ENCODE results near the gene TSEN34.
A peak's percentile ranks its signal among the peaks of the same experiment; 100 is the strongest.
"Not testable (repeated sequence)": the region's sequence is repeated elsewhere in the genome, so short reads cannot be mapped to it uniquely, and the experiment has no call there.

Gene TSEN34

DNA sequence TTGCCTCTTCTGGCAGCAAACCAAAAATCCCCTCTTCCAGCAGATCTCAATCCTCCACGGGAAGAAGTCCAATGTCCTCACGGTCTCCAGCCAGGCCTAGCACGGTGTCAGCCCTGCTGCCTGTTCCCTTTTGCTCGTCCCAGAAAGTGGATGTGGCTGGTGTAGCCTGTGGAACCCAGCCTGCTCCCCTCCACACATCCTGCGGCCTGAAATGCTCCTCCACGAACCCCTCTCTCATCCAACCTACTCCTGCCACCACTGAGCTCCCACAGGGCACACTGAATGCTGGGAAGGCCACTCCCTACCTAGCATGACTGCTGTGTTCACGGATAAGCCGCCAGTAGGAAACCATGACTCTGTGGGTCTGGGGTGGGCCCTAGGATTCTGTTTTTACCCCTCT, 4.8 kb upstream of the TSEN34 start:
- no peak for DNase-seq (ENCODE audit: low read depth in 4 of 4, low spot score in 1 of 4)

DNA sequence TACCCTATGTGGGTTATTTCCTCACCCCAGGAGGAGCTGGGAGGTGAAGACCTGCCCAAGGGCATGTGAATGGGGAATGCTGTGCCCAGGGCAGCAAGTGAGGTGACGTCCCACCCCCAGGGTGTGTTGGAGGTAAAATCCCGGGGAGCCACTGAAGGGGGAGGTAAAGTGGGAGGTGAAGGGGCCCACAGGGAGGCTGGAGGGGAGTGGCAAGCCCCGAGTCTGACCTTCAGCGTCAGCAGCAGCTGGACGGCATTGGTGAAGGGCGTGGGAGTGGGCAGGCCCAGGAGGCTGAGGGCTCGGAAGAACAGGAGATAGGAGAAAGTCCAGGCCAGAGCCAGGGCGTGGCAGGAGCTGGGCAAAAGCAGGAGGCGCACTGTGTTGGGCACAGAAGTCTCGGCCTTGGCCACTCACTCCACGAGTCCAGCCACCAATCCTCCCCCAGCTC, 4.2 kb upstream of the TSEN34 start:
- DNase-seq (ENCODE audit: low read depth in 4 of 4, low spot score in 1 of 4) = no peak

DNA sequence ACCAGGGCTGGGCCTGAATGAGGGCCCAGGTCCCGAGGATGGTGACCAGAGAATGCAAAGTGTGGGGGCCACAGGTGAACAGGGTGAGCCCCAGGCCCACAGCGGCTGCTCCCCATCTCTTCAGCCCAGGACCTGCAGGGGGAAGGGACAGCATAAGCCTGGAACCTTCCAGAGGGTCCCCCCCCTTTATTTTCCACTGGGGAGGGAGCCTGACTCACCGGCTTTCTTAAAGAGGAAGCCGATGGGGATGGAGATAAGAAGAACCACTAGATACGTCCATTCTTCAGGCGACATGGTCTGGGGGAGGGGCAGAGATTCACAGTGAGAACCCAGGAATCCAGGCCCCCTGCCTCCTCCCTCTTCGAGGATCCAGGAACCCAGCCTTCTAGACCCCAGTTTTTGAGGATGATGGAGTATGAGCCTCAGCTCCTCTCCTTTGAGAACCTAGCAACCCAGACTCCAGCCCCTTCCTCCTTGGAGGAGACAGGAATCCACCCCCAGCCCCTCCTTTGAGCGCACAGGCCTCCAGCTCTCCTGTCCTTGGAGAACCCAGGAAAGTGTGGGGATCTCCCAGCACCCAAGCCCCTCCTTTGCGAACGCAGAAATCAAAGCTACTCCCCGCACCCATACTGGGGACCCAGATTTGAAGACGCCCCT, 2.8 kb upstream of the TSEN34 start:
- DNase-seq (ENCODE audit: low read depth in 4 of 4, low spot score in 1 of 4) = peak in 1 of 4 experiments; percentile 47

DNA sequence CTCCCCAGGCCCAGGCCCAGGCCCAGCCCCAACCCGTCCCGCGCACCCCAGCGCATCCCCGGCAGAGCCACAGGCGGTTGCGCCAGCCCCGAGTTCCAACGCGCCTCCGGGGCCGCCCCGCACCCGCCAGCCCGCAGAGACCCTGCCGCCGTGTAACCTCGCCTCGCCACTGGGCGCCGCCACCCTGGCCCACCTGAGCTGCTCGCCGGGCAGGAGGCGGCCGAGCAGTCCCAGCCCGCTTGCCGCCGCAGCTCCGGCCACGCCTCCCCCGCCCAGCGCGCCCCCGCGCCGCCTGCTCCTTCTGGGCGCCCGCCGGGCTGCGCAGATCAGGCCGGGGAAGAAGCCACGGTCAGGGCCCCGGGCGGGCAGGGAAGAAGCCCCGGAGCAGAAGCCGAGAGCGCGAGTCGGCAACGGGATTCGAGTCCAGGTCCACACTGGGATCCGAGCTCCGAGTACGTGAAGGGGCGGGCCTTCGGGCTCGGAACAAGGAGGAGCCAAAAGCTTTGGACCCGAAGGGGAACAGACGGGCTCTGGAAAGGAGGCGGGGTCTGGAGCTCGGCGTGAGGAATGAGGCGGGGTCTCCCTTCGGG, 1.9 kb upstream of the TSEN34 start, which contains the start of gene MBOAT7:
MBOAT7 (minus strand) TSS at position 436 of the 590 bp plus-strand sequence. CDS start 1,072 bp downstream, outside the sequence.
- no peak for DNase-seq (ENCODE audit: low read depth in 4 of 4, low spot score in 1 of 4)

DNA sequence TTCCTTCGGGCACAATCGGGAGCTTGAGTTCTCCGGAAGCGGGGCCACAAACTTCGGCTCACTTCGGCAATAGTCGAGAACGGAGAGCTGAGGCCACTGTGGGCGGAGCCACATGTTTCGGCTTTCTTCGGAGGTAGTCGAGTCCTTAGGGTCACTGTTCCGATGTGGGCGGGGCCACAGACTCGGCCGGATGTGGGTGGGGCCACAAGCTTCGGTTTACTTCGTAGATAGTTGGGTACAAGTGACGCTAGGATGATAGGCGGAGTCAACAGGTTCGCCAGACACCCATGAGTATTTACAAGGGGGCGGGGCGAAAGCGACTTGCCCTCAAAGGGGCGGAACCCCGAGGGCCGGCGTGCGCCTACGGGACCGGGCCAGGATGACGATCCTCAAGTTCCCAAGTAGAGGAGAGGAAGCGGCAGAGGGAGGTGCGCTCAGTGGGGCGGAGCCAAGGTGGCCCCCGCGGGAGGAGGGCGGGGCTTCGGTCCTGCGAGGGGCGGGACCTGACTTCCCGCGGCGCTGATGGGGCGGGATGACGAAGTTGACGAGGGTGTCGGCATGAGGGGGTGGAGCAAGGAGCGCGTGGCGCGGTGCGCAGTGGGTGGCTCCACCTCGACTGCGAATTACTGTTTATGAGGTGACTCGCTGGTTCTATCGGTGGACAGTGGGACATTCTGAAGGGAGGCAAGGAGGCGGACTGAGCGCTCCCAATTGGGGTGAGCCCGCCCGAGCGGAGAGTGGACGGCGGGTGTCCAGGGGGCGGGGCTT, 1.2 kb upstream of the TSEN34 start:
- DNase-seq (ENCODE audit: low read depth in 4 of 4, low spot score in 1 of 4) = peak; percentile 99 to 100 (median 100)

DNA sequence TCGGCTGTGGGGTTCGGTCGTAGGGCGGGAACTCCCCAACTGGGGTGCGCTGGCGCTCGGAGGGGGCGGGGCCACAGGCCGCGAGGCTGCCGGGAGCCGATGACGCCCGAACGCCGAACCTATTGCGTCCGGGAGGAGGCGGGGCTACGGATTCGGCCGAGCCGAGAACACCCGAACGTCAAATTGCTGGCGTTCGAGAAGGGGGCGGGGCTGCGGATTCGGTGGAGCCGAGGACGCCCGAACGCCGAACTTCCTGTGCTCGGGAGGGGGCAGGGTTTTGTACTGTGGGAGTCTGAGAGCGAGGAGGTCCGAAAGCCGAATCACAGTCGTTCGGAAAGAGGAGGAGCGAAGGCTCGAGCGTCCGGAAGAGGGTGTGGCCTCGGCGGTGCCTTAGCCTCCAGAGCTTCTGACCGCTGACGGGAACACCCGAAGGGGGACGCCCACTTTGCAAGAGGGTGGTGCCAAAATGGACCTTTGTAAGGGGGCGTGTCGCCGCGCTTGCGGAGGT, 551 bp upstream of the TSEN34 start:
- peak; percentile 99 to 100 (median 100) for DNase-seq (ENCODE audit: low read depth in 4 of 4, low spot score in 1 of 4)

DNA sequence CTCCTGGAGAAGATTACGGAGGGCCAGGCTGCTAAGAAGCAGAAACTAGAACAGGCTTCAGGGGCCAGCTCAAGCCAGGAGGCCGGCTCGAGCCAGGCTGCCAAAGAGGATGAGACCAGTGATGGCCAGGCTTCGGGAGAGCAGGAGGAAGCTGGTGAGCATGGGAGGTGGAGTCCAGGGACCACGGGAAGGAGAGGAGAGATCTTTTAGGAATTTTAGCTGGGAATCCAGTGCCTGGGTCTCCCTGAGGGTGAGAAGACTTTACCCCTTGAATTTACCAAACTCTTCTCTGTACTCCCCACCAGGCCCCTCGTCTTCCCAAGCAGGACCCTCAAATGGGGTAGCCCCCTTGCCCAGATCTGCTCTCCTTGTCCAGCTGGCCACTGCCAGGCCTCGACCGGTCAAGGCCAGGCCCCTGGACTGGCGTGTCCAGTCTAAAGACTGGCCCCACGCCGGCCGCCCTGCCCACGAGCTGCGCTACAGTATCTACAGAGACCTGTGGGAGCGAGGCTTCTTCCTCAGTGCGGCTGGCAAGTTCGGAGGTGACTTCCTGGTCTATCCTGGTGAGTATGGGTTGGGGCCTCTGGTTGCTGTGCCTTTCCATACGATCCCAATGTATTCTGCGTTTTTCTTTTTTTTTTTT, 824 bp downstream of the TSEN34 start:
- no peak for DNase-seq (ENCODE audit: low read depth in 4 of 4, low spot score in 1 of 4)

DNA sequence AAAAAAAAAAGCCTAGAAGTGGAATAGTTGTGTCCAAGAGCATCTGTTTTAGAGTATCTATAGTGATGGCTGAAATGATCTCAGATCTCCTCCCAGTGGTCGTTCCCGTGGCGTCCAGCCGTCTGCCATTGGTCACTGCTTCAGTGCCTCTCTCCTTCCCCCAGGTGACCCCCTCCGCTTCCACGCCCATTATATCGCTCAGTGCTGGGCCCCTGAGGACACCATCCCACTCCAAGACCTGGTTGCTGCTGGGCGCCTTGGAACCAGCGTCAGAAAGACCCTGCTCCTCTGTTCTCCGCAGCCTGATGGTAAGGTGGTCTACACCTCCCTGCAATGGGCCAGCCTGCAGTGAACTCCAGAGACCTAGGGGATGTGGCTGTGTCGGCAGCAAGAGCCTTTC, 1.9 kb downstream of the TSEN34 start:
- no peak for DNase-seq (ENCODE audit: low read depth in 4 of 4, low spot score in 1 of 4)

DNA sequence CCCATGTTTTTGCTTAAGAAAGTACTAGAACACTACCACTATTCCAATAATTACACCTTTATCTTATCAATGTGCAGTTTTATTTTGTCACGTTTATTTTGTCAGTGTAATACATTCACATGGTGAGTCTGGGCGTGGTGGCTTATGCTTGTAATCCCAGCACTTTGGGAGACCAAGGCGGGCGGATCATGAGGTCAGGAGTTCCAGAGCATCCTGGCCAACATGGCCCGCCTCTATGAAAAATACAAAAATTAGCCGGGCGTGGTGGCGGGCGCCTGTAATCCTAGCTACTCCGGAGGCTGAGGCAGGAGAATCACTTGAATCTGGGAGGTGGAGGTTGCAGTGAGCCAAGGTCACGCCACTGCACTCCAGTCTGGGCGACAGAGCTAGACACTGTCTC, 3.4 kb downstream of the TSEN34 start:
- not testable (repeated sequence) for DNase-seq (ENCODE audit: low read depth in 4 of 4, low spot score in 1 of 4)

DNA sequence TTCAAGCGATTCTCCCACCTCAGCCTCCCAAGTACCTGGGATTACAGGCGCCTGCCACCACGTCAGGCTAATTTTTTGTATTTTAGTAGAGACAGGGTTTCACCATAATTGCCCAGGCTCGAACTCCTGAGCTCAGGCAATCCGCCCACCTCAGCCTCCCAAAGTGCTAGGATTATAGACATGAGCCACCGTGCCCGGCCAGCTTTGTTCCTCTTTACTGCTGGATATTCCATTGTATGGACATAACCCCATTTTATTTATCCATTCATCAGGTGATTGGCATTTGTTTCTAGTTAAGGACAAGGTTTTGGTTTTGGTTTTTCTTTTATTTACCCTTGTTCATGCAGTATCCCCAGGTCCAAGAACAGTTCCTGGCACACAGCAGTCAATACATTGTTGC, 5.4 kb downstream of the TSEN34 start:
- DNase-seq (ENCODE audit: low read depth in 4 of 4, low spot score in 1 of 4) = no peak

DNA sequence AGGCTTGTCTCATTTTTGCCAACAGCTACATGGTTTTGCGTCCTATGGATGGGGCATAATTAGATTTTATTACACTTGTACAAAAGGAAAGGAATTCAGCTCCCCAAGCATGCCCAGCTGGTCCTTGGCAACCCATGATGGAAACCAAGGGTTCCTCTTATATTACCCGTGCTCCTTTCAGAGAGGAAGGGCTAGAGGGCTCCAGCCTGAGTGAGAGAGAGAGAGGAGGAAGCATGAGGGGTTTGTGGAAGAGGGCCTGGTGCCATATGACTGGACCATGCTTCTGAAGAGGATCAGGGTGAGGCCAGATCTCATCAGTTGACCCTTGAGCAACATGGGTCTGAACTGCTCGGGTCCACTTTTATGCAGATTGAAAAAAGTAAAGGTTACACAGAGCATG, 6.0 kb downstream of the TSEN34 start:
- no peak for DNase-seq (ENCODE audit: low read depth in 4 of 4, low spot score in 1 of 4)

DNA sequence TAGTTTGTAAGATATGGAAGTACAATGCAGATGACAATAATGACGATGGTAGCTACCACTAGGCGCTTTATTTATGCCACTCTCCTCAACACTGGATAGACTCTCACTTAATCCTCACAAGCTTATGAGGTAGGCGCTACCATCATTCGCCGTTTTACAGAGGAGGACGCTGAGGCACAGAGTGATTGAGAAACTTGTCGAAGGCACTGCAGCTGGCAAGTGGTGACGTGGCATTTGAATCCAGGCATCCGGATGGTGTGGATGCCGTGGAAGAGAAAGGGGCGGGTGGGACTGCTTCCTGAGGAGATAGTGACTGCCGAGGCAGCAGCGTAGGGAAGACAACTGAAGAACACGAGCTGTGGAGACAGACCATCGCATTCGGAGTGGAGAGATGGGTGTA, 8.3 kb downstream of the TSEN34 start:
- no peak for DNase-seq (ENCODE audit: low read depth in 4 of 4, low spot score in 1 of 4)

DNA sequence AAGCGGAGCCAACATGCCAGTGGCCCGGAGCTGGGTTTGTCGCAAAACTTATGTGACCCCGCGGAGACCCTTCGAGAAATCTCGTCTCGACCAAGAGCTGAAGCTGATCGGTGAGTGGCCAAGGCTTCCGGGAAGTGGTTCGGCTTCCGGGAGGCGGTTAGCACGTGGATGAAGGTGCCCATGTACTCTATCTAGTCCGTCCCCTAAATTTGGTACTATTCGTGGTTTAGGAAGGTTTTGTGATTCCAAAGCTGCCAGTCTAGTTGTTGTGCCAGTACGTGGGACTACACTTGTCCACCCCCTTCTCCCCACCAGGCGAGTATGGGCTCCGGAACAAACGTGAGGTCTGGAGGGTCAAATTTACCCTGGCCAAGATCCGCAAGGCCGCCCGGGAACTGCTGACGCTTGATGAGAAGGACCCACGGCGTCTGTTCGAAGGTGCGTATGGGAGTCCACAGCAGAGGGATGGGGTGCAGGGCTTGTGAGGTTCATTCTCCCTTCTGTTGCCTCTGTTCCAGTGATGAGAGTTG, 10.1 kb downstream of the TSEN34 start:
- DNase-seq (ENCODE audit: low read depth in 4 of 4, low spot score in 1 of 4) = no peak

DNA sequence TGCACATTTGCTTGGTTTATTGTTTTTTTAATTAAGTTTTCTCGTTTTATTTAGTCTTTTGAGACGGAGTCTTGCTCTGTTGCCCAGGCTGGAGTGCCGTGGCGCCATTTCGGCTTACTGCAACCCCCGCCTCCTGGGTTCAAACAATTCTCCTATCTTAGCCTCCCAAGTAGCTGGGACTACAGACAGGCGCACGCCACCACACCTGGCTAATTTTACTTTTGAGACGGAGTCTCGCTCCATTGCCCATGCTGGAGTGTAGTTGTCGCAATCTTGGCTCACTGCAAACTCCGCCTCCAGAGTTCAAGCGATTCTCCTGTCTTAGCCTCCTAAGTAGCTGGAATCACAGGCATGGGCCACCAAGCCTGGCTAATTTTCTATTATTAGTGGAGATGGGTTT, 10.9 kb downstream of the TSEN34 start:
- DNase-seq (ENCODE audit: low read depth in 4 of 4, low spot score in 1 of 4) = no peak

DNA sequence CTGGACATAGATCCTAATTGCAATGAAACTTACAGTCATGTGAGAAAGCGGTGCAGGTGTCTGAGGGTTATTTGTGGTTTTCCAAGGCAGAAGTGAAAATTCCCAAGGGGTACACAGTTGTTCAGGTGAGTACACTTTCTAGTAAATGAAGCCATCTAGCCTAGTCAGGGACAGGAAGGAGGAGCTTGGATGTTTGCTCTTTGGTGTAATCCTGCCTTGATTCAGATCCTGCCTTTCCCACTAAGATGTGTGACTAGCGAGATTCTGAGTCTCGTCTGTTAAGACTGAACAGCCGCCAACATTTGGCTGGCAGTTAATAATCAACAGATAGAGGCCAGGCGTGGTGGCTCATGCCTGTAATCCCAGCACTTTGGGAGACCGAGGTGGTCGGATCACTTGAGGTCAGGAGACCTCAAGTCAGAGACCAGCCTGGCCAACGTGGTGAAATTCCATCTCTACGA, 12.1 kb downstream of the TSEN34 start:
- DNase-seq (ENCODE audit: low read depth in 4 of 4, low spot score in 1 of 4) = no peak

DNA sequence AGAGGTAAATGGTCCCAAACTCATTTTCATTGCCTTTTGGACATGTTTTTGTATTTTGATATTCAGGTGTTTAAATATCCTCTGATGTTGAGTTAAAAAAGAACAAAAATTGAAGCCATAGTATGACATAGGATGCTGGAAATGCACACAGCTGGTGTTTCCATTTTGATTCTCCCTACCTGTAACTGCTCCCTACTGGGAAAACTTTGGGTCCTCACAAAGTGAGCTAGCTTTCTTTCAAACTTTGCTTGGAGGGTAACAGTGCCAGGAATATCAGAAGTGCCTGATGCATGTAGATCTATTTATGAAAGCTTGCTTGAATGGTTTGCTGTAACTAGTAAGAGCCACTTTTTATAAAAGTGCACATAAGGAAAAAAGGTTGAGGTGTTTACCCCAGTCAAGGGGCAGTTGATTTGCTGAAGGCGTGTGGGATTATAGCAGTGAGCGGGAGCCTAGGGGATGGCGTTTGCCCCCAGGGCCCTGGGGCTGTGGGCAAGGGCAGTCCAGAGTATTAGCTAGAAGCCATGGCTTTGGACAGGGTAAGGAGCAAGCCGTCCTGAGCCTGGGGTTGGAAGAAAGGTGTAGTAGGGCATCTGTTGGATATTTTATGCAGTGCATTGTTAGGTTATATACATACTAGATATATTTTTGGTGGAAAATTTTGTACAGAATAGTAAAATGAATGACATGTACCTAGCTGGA, 13.8 kb downstream of the TSEN34 start:
- DNase-seq (ENCODE audit: low read depth in 4 of 4, low spot score in 1 of 4) = no peak

DNA sequence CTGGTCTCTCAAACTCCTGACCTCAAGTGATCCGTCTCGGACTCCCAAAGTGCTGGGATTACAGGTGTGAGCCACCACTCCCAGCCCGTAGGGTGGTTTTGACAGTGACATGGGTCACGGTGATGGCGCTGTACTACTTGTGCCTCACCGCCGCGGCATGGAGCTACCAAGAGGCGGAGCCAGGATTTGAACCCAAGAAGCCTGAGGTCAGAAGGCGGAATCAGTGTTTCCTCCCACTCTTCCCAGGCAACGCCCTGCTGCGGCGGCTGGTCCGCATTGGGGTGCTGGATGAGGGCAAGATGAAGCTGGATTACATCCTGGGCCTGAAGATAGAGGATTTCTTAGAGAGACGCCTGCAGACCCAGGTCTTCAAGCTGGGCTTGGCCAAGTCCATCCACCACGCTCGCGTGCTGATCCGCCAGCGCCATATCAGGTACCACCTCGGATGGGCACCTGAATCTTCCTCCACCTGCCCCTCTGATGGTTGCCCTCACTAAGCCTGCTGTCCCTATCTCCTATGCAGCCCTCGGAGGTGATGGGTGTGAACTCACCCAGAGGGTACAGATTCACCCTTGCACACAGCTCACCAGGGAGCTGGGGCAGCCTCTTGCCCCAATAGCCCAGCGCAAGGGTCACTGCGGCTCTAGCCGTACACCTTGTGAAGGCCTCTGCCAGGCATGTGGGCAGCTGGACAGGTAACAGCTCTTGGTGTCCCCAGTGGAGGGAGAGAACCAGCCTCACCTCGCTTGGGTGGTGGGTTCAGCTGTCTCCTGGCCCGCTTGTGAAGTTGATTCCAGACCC, 15.1 kb downstream of the TSEN34 start:
- DNase-seq (ENCODE audit: low read depth in 4 of 4, low spot score in 1 of 4) = no peak

DNA sequence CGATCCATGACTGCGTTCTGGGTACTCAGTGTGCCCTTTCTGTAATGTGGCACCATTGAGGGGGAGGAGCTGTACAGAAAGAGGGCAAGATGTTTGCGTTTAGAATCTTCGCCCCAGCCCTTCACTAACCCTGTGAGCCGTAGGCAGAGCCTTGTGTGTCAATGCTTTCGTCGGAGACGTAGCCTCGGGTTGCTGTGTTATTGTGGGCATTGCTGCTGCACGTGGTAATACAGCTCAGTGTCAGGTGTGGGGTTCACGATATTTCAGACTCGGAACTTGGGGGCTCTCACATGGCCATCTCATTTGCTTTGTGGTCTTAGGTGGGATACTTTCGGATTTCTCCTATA, 15.7 kb downstream of the TSEN34 start:
- no peak for DNase-seq (ENCODE audit: low read depth in 4 of 4, low spot score in 1 of 4)

DNA sequence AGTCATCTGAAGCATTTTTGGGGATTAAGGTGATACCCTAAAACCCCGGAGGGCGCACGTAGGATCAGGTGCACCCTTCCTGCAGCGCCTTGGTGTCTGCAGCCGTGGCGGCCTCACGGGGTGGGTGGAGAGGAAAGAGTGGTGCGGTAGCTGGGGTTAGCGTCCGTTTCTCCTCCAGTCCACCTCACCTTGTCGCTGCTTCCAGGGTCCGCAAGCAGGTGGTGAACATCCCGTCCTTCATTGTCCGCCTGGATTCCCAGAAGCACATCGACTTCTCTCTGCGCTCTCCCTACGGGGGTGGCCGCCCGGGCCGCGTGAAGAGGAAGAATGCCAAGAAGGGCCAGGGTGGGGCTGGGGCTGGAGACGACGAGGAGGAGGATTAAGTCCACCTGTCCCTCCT, 16.1 kb downstream of the TSEN34 start:
- DNase-seq (ENCODE audit: low read depth in 4 of 4, low spot score in 1 of 4) = not testable (repeated sequence)

DNA sequence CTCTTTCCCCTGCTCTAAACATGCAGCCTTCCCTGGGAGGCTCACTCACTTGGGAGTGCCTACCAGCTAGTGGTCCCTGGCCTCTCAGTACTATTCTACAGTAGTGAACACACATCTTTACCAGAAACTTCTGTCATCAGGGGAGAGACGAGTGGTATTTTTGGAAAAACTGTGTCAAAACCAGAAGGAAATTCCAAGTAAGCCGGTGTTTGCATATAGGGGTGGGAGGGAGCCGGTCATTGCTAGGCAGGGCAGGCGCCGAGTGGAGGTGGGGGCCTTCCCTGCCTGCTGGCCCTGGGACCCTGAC, 16.5 kb downstream of the TSEN34 start:
- no peak for DNase-seq (ENCODE audit: low read depth in 4 of 4, low spot score in 1 of 4)

All from stimulated activated CD4-positive, alpha-beta T cell treated with anti-CD3 and anti-CD28 coated beads, Interleukin-1b, Interleukin-23, amount 100 ng/mL, for 24 hours (primary cell).